ENCODE measurements around the gene EIF4E2. TPM values are rescaled to one million over a fixed set of nuclear protein-coding genes. Genes with fewer than 3 reads are reported as not detected.
A peak's percentile ranks its signal among the peaks of the same experiment; 100 is the strongest.

EIF4E2 gene
- total RNA-seq, 2 experiments from 2014 or later, result 68.1 to 76.4 TPM

DNA sequence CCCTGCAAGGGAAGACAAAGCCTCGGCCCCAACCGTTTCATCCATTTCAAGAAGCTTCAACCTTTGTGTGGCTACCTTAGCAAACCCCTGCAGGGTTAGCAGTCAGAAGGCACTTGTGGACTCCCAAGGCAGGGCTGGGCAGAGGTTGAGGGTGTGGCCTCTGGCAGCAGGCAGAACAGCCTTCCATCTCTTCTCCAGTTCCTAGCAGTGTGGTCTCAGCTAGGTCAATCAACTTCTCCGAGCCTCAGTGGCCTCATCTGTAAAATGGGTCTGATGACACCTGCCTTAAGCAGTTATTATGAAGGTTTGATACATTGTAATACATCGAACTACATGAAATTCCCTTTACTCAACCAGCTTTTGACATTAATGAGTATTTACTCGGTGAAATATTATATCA, 37.1 kb upstream of the EIF4E2 start:
- Mint-ChIP-seq H3K4me1 (no peaks in the 10 kb centered on the region), H3K27ac (no peak overlapping the region), H3K4me3 (no peak overlapping the region), H3K36me3 (ENCODE audit: low read depth) (no peaks in the 10 kb centered on the region), H3K9me3 (no peaks in the 10 kb centered on the region), H3K27me3 (peaks cover 6% of the 10 kb centered on the region)
- ChIA-PET CTCF (no interaction called here), POLR2A (no interaction called here)
- DNase-seq, result no peak

DNA sequence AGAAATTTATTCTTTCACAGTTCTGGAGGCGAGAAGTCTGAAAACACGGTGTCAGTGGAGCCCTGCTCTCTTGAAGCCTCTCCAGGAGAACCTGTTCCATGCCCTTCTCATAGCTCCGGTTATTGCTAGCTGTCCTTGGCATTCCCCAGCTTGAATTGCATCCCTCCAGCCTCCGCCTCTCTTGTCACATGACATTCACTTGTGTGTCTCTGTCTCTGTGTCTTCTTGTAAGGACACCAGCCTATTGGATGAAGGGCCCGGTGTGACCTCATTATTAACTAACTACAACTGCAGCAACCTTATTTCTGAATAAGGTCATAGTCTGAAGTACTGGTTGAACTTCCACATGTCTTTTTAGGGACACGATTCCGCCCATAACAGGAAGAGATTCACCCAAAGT, 34.9 kb upstream of the EIF4E2 start:
- no peak overlapping the region for H3K4me3 Mint-ChIP-seq
- no peaks in the 10 kb centered on the region for H3K36me3 Mint-ChIP-seq (ENCODE audit: low read depth)
- ChIA-PET CTCF (interaction anchor here (0.6 to 1.3 kb wide), 3 partner anchors 8 to 1483 kb away, joined by 3 to 4 read pairs (median 3); no protein-coding TSS in a partner anchor), POLR2A (no interaction called here)
- no peaks in the 10 kb centered on the region for H3K9me3 Mint-ChIP-seq
- H3K27ac Mint-ChIP-seq, result no peak overlapping the region
- H3K27me3 Mint-ChIP-seq, result peaks cover 4% of the 10 kb centered on the region
- no peak for DNase-seq
- H3K4me1 Mint-ChIP-seq, result no peaks in the 10 kb centered on the region

DNA sequence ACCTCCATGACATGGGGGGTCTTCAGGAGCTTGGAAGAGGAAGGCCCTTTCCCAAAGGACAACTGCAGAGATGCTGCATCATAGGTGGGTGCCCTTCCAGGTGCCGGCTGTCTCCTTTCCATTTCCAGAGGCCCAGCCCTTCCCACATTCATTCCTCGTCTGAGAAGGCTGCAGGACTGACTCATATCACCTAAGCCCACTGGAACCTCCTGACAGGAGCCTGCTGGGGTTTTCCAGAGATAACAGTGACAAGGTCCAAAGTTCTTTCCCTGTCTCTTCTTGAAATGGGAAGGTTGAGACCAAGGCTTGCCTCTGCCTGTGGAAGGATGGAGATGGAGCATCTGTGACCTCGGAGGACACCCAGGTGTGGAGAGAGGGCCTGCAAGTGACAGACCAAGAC, 33.9 kb upstream of the EIF4E2 start:
- Mint-ChIP-seq H3K27me3 (peaks cover 7% of the 10 kb centered on the region), H3K4me3 (no peak overlapping the region), H3K9me3 (no peaks in the 10 kb centered on the region), H3K27ac (no peak overlapping the region), H3K4me1 (peaks cover 2% of the 10 kb centered on the region), H3K36me3 (ENCODE audit: low read depth) (no peaks in the 10 kb centered on the region)
- DNase-seq, result no peak
- CTCF ChIA-PET, result interaction anchor here (0.7 to 1.3 kb wide), 3 partner anchors 8 to 415 kb away, joined by 3 to 4 read pairs (median 3); no protein-coding TSS in a partner anchor
- POLR2A ChIA-PET, result no interaction called here

DNA sequence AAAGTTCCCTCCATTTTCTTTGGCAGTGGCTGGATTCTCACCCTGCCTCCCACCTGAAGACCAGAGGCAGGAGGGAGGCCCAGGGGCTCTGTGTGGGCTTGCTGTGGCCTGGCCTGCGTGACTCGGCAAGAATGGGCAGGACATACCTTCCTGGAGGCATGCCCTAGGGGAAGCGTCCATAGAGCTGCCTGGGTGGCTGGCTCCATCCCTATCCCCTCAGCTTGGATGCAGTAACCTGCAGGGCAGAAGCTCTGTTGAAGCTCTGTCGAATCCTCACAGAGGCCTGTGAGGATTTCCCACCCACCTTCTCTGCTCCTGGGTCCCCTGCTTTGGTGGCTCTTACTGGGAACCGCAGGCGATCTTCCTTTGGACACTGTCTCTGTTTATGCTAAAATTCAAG, 31.6 kb upstream of the EIF4E2 start:
- ChIA-PET POLR2A (no interaction called here), CTCF (no interaction called here)
- Mint-ChIP-seq H3K4me3 (no peak overlapping the region), H3K27me3 (peaks cover 13% of the 10 kb centered on the region), H3K9me3 (no peaks in the 10 kb centered on the region), H3K27ac (no peak overlapping the region), H3K36me3 (ENCODE audit: low read depth) (no peaks in the 10 kb centered on the region), H3K4me1 (peaks cover 4% of the 10 kb centered on the region)
- DNase-seq, result no peak

DNA sequence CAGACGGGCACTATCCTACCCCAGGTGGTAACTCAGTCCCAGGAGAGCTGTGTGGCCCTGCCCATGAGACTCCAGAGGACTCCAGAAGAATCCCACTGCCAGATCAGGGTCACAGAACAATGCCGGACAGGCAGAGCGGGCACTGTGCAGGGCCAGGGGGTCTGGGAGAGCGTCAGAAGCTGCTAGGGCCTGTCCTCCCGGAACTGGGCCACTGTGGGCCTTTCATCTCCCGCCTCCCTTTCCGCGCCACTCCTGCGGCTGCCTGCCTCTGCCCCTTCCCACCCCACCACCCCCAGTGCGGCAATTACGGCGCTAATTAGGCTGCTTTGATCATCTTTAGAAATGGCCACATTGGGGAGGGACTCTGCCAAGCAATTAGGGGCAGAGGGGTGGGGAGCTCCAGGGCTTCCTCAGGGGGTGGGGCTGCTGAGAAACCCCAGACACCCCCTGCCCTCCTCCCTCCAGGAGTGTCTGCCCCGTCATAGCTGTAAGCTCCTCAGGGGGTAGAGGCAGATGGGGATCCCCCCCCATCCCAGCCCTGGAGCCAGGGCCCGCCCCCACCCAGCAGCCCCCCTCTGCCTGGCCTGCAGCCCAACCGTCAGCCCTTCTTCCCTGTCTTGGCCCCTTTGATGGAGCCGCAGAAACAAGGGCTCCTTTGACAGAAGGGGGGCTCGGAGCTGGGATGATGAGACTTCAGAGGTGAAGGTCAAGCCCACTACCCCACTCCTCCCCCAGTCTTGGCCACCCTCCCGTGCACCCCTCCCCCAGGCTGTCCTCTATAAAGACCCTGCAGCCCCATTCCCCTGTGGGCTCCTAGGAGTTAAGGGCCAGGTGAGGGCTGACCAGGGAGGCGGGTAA, 30.7 kb upstream of the EIF4E2 start, which contains the start of gene PRSS56:
PRSS56 (plus strand) TSS at position 808 of the 858 bp plus-strand sequence. CDS start 211 bp downstream, outside the sequence.
- H3K36me3 Mint-ChIP-seq (ENCODE audit: low read depth), result no peaks in the 10 kb centered on the region
- ChIA-PET POLR2A (no interaction called here), CTCF (interaction anchor here (1.3 kb wide), 1 partner anchor 31 kb away, joined by 3 read pairs; no protein-coding TSS in a partner anchor)
- H3K4me1 Mint-ChIP-seq, result peaks cover 8% of the 10 kb centered on the region
- no peak for DNase-seq
- H3K27ac Mint-ChIP-seq, result no peak within 1 kb of the TSS
- no peaks in the 10 kb centered on the region for H3K9me3 Mint-ChIP-seq
- H3K27me3 Mint-ChIP-seq, result peaks cover 17% of the 10 kb centered on the region
- no peak within 1 kb of the TSS for H3K4me3 Mint-ChIP-seq

DNA sequence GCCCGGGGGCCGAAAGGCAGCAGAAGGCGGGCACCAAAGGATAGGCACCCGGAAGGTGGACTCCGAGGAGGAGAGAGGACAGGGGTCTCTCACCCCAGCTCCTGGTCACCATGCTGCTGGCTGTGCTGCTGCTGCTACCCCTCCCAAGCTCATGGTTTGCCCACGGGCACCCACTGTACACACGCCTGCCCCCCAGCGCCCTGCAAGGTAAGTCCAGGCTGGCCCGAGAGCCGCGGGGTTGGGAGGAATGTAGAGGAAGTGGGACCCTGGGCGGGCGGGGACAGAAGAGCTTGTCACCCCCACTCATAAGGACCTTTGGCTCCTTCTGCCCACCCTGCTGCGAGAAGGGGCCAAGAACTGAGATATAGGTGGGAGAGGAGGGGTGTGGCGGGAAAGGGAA, 30.0 kb upstream of the EIF4E2 start:
- ChIA-PET CTCF (interaction anchor here (1.3 kb wide), 1 partner anchor 31 kb away, joined by 3 read pairs; no protein-coding TSS in a partner anchor), POLR2A (no interaction called here)
- H3K27ac Mint-ChIP-seq, result no peak overlapping the region

DNA sequence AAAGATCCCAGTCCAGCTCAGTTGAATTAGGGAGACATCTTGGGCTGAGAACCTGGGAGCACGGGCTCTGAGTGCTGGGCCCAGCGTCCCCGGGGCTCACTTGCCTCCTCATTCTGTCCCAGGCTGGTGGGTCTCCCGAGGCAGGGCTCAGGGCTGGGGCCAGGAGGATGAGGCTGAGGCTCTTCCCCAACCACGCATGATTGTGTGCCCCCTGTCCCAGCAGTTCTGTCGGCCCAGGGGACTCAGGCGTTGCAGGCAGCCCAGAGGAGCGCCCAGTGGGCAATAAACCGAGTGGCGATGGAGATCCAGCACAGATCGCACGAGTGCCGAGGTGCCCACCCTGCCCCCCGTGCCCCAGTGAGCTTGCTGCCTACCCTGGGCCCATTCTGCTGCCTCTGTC, 29.4 kb upstream of the EIF4E2 start:
- CTCF ChIA-PET, result interaction anchor here (1.2 to 1.3 kb wide), 2 partner anchors 30 to 91 kb away, joined by 3 read pairs; no protein-coding TSS in a partner anchor
- POLR2A ChIA-PET, result no interaction called here
- H3K4me1 Mint-ChIP-seq, result peaks cover 8% of the 10 kb centered on the region
- no peaks in the 10 kb centered on the region for H3K9me3 Mint-ChIP-seq
- DNase-seq, result no peak
- H3K27ac Mint-ChIP-seq, result no peak overlapping the region
- no peak overlapping the region for H3K4me3 Mint-ChIP-seq
- no peaks in the 10 kb centered on the region for H3K36me3 Mint-ChIP-seq (ENCODE audit: low read depth)
- H3K27me3 Mint-ChIP-seq, result peaks cover 17% of the 10 kb centered on the region

More for the DNA sequence above, 30.0 kb upstream of the EIF4E2 start:
- no peaks in the 10 kb centered on the region for H3K36me3 Mint-ChIP-seq (ENCODE audit: low read depth)
- no peak for DNase-seq
- H3K4me3 Mint-ChIP-seq, result no peak overlapping the region
- peaks cover 17% of the 10 kb centered on the region for H3K27me3 Mint-ChIP-seq
- H3K9me3 Mint-ChIP-seq, result no peaks in the 10 kb centered on the region
- H3K4me1 Mint-ChIP-seq, result peaks cover 8% of the 10 kb centered on the region

DNA sequence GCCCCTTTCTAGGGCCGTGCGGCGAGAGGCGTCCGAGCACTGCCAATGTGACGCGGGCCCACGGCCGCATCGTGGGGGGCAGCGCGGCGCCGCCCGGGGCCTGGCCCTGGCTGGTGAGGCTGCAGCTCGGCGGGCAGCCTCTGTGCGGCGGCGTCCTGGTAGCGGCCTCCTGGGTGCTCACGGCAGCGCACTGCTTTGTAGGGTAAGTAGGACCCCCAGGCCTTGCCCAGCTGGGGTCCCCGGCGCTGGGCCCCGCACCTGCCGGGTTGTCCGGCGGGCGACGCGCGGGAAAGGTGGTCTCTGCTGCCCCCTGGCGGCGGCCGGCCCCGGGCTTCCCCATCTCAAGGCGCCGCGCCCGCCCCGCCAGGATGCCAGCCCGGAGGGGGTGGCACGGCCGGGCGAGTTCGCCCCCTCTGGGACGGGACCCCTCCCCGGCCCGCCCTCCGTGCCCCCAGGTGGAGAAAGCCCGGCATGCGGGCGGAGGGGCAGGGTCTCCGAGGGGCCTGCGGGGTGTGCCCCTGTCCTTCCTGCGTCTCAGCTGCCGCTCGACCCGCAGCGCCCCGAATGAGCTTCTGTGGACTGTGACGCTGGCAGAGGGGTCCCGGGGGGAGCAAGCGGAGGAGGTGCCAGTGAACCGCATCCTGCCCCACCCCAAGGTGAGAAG, 28.4 kb upstream of the EIF4E2 start:
- Mint-ChIP-seq H3K27me3 (peaks cover 17% of the 10 kb centered on the region), H3K4me3 (no peak overlapping the region), H3K9me3 (no peaks in the 10 kb centered on the region), H3K36me3 (ENCODE audit: low read depth) (no peaks in the 10 kb centered on the region), H3K27ac (no peak overlapping the region), H3K4me1 (peaks cover 8% of the 10 kb centered on the region)
- ChIA-PET CTCF (interaction anchor here (0.8 to 1.2 kb wide), 3 partner anchors 51 to 609 kb away, joined by 3 read pairs; no protein-coding TSS in a partner anchor), POLR2A (no interaction called here)
- peak; percentile 59 for DNase-seq

DNA sequence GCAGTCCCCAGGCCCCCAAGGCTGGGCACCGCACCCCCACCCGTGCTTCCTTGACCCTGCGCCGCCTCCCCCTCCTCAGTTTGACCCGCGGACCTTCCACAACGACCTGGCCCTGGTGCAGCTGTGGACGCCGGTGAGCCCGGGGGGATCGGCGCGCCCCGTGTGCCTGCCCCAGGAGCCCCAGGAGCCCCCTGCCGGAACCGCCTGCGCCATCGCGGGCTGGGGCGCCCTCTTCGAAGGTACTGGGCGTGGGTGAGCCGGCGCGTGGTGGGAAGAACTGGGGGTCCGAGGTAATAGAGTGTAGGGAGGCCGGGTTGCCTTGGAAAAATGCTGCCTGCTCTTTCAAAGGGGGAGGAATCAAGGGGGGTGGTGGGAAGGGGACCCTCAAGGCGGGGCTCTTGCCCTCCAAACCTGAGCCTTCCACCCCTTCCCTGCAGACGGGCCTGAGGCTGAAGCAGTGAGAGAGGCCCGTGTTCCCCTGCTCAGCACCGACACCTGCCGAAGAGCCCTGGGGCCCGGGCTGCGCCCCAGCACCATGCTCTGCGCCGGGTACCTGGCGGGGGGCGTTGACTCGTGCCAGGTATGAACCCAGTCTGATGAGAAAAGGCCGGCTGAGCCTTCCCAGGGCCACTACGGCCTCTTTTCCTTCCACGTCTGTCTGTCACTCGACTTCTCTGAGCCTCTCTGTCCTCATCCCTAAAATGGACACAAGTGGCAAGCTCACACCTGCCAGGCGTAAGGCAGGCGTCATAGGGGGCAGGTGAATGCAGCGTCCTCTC, 27.7 kb upstream of the EIF4E2 start:
- no peaks in the 10 kb centered on the region for H3K9me3 Mint-ChIP-seq
- peaks cover 8% of the 10 kb centered on the region for H3K4me1 Mint-ChIP-seq
- no peak overlapping the region for H3K27ac Mint-ChIP-seq
- no peak overlapping the region for H3K4me3 Mint-ChIP-seq
- H3K36me3 Mint-ChIP-seq (ENCODE audit: low read depth), result no peaks in the 10 kb centered on the region
- peaks cover 17% of the 10 kb centered on the region for H3K27me3 Mint-ChIP-seq
- POLR2A ChIA-PET, result no interaction called here
- DNase-seq, result no peak
- CTCF ChIA-PET, result interaction anchor here (0.8 kb wide), 1 partner anchor 50 kb away, joined by 3 read pairs; no protein-coding TSS in a partner anchor

DNA sequence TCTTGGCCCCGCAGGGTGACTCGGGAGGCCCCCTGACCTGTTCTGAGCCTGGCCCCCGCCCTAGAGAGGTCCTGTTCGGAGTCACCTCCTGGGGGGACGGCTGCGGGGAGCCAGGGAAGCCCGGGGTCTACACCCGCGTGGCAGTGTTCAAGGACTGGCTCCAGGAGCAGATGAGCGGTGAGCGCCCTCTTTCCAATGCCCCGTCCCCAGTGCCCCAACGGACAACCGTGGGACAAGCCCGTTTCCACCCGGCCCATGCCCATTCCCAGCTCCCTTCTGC, 27.1 kb upstream of the EIF4E2 start:
- Mint-ChIP-seq H3K36me3 (ENCODE audit: low read depth) (no peaks in the 10 kb centered on the region), H3K27me3 (peaks cover 17% of the 10 kb centered on the region), H3K9me3 (no peaks in the 10 kb centered on the region), H3K4me3 (no peak overlapping the region), H3K4me1 (peaks cover 10% of the 10 kb centered on the region), H3K27ac (no peak overlapping the region)
- ChIA-PET CTCF (interaction anchor here (1.1 kb wide), 1 partner anchor 23 kb away, joined by 3 read pairs; no protein-coding TSS in a partner anchor), POLR2A (no interaction called here)
- no peak for DNase-seq

DNA sequence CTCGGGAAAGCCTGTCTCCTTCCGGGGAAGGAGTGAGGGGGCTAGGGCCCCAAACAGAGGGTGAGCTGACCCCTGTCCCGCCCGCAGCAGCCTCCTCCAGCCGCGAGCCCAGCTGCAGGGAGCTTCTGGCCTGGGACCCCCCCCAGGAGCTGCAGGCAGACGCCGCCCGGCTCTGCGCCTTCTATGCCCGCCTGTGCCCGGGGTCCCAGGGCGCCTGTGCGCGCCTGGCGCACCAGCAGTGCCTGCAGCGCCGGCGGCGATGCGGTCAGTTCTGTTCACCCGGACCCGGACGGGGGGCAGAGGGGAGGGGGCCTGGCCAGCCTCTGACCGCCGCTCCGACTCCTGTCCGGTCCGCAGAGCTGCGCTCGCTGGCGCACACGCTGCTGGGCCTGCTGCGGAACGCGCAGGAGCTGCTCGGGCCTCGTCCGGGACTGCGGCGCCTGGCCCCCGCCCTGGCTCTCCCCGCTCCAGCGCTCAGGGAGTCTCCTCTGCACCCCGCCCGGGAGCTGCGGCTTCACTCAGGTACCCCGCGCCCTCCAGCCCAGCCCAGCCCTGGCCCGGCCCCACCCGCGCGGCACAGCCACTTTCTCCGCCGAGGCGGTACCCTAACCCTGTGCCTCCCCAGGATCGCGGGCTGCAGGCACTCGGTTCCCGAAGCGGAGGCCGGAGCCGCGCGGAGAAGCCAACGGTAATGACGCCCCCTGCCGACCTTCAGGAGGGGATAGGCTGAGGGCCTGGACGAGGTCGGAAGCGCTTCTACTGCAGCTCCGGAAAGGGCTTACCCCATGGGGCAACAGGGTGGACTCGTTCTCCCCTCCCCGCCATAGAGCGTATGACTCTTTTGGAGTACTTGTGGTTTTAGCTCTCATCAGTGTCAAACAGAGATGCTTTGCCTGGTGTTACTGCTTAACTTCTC, 26.5 kb upstream of the EIF4E2 start:
- peaks cover 16% of the 10 kb centered on the region for H3K4me1 Mint-ChIP-seq
- POLR2A ChIA-PET, result no interaction called here
- H3K36me3 Mint-ChIP-seq (ENCODE audit: low read depth), result no peaks in the 10 kb centered on the region
- CTCF ChIA-PET, result interaction anchor here (1.1 to 1.3 kb wide), 2 partner anchors 8 to 24 kb away, joined by 3 read pairs; no protein-coding TSS in a partner anchor
- H3K9me3 Mint-ChIP-seq, result no peaks in the 10 kb centered on the region
- peaks cover 17% of the 10 kb centered on the region for H3K27me3 Mint-ChIP-seq
- DNase-seq, result peak; percentile 23
- H3K27ac Mint-ChIP-seq, result no peak overlapping the region
- H3K4me3 Mint-ChIP-seq, result no peak overlapping the region

DNA sequence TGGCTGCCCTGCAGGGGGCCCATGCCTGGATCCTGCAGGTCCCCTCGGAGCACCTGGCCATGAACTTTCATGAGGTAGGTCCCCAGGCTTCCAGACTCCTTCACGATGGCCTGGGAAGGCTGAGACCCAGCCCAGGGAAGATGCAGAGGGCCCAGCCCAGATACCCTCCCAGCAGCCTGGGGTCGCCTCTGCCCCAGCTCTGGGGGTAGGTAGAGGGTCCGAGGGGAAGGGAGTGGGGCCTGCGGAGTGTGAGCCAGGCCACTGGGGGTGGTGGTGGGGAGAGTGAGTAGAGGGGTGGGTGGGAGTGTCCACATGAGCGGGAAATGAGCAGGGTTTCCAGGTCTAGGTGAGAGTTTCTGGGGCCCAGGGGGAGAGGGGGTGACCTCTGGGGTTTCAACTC, 25.7 kb upstream of the EIF4E2 start:
- no peak overlapping the region for H3K4me3 Mint-ChIP-seq
- ChIA-PET CTCF (interaction anchor here (1.3 kb wide), 1 partner anchor 9 kb away, joined by 3 read pairs; no protein-coding TSS in a partner anchor), POLR2A (no interaction called here)

More for the DNA sequence above, 25.7 kb upstream of the EIF4E2 start:
- DNase-seq, result no peak
- H3K36me3 Mint-ChIP-seq (ENCODE audit: low read depth), result no peaks in the 10 kb centered on the region
- H3K27me3 Mint-ChIP-seq, result peaks cover 17% of the 10 kb centered on the region
- no peak overlapping the region for H3K27ac Mint-ChIP-seq
- H3K9me3 Mint-ChIP-seq, result no peaks in the 10 kb centered on the region
- peaks cover 20% of the 10 kb centered on the region for H3K4me1 Mint-ChIP-seq

Measured in activated CD4-positive, alpha-beta T cell treated with anti-CD3 and anti-CD28 coated beads, Interleukin-2, amount 10 ng/mL, durations not matched to agents 7 days and 5 days (primary cell).